Chondrocyte (in vitro differentiated cells): Measurements from ENCODE around the gene TRERF1. TPM values are rescaled to one million over a fixed set of nuclear protein-coding genes. Genes with fewer than 3 reads are reported as not detected.

Source experiments
- DNase-seq: peaks from one replicate; pipeline ENCODE4 v3.0.0; 2021; ENCODE audit warnings: mixed read lengths, low spot score
- H3K27ac Mint-ChIP-seq: one replicate; pipeline ENCODE4 v1.8.0; 2021; ENCODE audit warnings: mild to moderate bottlenecking, moderate library complexity, mixed read lengths; ENCODE audit not compliant: unreplicated experiment
- H3K27me3 Mint-ChIP-seq: 2 replicates; pipeline ENCODE4 v1.8.0; 2021; ENCODE audit warnings: low read depth, mixed read lengths
- H3K36me3 Mint-ChIP-seq: 2 replicates; pipeline ENCODE4 v1.8.0; 2021; ENCODE audit warnings: low read depth, mixed read lengths
- H3K4me1 Mint-ChIP-seq: 2 replicates; pipeline ENCODE4 v1.8.0; 2021; ENCODE audit warnings: low read depth, mild to moderate bottlenecking, mixed read lengths
- H3K4me3 Mint-ChIP-seq: one replicate; pipeline ENCODE4 v1.8.0; 2021; ENCODE audit warnings: mild to moderate bottlenecking, moderate library complexity, mixed read lengths; ENCODE audit not compliant: unreplicated experiment
- H3K9me3 Mint-ChIP-seq: 2 replicates; pipeline ENCODE4 v1.8.0; 2021; ENCODE audit warnings: low read depth, mixed read lengths
- CTCF ChIP-seq: fragments of 200-600 bp; sonication (generic); IDR thresholded peaks from 2 replicates; pipeline ENCODE4 v1.5.0; 2021; ENCODE audit warnings: antibody characterized with exemption, mild to moderate bottlenecking, moderate library complexity
- total RNA-seq: library from RNA; stranded (reverse); gene quantifications from 3 replicates; pipeline ENCODE4 v1.2.1, GENCODE V29; 2021

Gene TRERF1
- total RNA-seq, 1 donor from 2014 or later = 1.8 TPM

GRCh38 chr6:42304053-42304712 lies 147.5 kb downstream of the TRERF1 start:
- no peak overlapping the region for H3K27ac Mint-ChIP-seq
- H3K36me3 Mint-ChIP-seq = peaks cover 3% of the 10 kb centered on the region
- H3K9me3 Mint-ChIP-seq = no peaks in the 10 kb centered on the region
- no peak for DNase-seq
- no peaks in the 10 kb centered on the region for H3K27me3 Mint-ChIP-seq
- no peak for TF ChIP-seq CTCF
- H3K4me3 Mint-ChIP-seq = no peak overlapping the region
- no peaks in the 10 kb centered on the region for H3K4me1 Mint-ChIP-seq

DNA sequence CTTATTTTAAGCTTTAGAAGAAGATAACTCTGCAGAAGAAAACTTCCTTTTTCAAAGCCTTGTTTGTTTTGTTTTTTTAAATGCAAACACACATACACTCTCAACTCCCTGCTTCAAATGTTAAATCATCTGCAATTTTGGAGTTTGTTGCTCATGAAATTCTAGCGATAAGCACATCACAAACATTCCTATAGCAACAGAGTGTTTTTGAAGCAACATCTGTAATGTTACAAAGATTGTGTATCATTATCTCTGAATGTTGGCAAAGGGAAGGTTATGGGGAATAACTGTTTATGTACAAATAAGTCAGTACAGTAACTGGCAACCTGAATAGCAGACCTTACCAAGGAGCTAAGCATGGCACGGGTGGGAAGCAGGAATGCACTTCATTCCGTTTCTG lies 149.3 kb downstream of the TRERF1 start:
- Mint-ChIP-seq H3K4me1 (no peaks in the 10 kb centered on the region), H3K36me3 (peaks cover 3% of the 10 kb centered on the region), H3K27ac (no peak overlapping the region), H3K27me3 (no peaks in the 10 kb centered on the region), H3K9me3 (no peaks in the 10 kb centered on the region), H3K4me3 (no peak overlapping the region)
- TF ChIP-seq CTCF = no peak
- DNase-seq = no peak

- DNase-seq = no peak
- no peak for TF ChIP-seq CTCF
- Mint-ChIP-seq H3K4me1 (no peaks in the 10 kb centered on the region), H3K27me3 (no peaks in the 10 kb centered on the region), H3K9me3 (no peaks in the 10 kb centered on the region), H3K27ac (no peak overlapping the region), H3K36me3 (peaks cover 3% of the 10 kb centered on the region), H3K4me3 (no peak overlapping the region)
Observed at GRCh38 chr6:42301986-42302385, 149.7 kb downstream of the TRERF1 start.

DNA sequence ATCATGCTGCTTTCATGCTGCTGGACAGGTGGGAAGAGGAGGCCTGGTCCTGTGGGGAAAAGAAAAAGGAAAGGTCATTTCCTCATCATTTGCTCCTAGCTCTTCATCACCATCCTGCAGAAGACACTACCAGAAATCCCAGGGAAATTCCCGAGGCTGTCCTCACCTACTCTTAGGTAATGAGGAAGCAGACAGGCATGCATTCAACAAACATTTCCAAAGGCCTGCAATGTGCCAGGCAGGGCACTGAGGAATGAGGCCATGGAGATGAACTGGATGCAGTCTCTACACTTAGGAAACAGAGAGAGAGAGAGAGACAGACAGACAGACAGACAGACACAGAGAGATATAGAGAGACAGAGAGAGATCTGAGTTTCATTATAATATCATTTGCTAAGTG lies 151.0 kb downstream of the TRERF1 start:
- Mint-ChIP-seq H3K4me1 (no peaks in the 10 kb centered on the region), H3K27me3 (no peaks in the 10 kb centered on the region), H3K27ac (no peak overlapping the region), H3K4me3 (no peak overlapping the region), H3K9me3 (no peaks in the 10 kb centered on the region), H3K36me3 (peaks cover 3% of the 10 kb centered on the region)
- no peak for TF ChIP-seq CTCF
- DNase-seq = no peak

DNA sequence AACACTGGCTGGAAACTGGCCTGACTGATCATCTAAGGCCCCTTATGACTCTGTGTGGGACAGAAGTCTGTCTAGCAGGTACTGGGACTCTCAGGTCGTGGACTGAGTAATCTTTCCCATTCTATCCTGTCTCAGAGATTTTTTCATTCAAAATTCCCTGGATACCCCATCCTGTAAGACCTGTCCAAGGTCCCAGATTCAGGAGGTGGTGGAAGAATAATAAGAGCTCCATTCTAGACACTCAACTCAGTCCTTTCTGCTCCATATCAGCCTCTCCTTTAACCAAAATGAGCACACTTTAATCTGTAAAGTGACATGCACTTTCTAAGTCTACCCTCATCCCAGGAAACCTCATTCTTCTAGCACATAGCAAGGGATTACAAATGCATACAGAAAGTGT lies 151.5 kb downstream of the TRERF1 start:
- Mint-ChIP-seq H3K4me1 (no peaks in the 10 kb centered on the region), H3K9me3 (no peaks in the 10 kb centered on the region), H3K27ac (no peak overlapping the region), H3K36me3 (peaks cover 3% of the 10 kb centered on the region), H3K27me3 (no peaks in the 10 kb centered on the region), H3K4me3 (no peak overlapping the region)
- no peak for DNase-seq
- no peak for TF ChIP-seq CTCF
